Endothelial cell of umbilical vein (primary cell): ENCODE results near the gene LMX1A. TPM values are rescaled to one million over a fixed set of nuclear protein-coding genes. Genes with fewer than 3 reads are reported as not detected.

Source experiments
- BruUV-seq: library from RNA; stranded (reverse); fragments of 400-500 nt; replicated peaks from 2 replicates; lab custom pipeline; 2021; lab: Mats Ljungman, UMichigan
- CTCF ChIA-PET: fragments of 300-600, 350-600 bp; sonication (Branson Sonifier 250); formaldehyde crosslinking; loops from one replicate; lab custom pipeline; 2021; ENCODE audit warnings: antibody characterized with exemption, inconsistent platforms; lab: Charles Lee
- POLR2A ChIA-PET: fragments of 300-600, 350-600 bp; sonication (Branson Sonifier 250); formaldehyde crosslinking; loops from one replicate; lab custom pipeline; 2021; ENCODE audit warnings: antibody characterized with exemption, inconsistent platforms; lab: Charles Lee
- DNase-seq: peaks from one replicate; pipeline ENCODE4 v3.0.0-alpha.2; 2011; ENCODE audit warnings: low read depth, low spot score
- FAIRE-seq: peaks from 2 replicates; lab custom pipeline; 2011; peaks lifted over from hg19 to GRCh38; lab: Jason Lieb, UNC
- H2AFZ ChIP-seq: 2 replicates; pipeline ENCODE4 v1.6.0; 2012; ENCODE audit warnings: low read depth, low read length, control low read depth, inconsistent platforms
- H3K27ac ChIP-seq: 2 replicates; pipeline ENCODE4 v1.5.1; 2011; ENCODE audit warnings: low read depth, mild to moderate bottlenecking, control low read depth, low read length, moderate library complexity; ENCODE audit not compliant: insufficient read depth
- H3K27me3 ChIP-seq, 2 experiments: 2 replicates each; pipeline versions ENCODE4 v1.6.0 to v1.6.1; 2011; ENCODE audit warnings: low read length in 2 of 2, mixed read lengths in 1 of 2; ENCODE audit not compliant: control insufficient read depth in 2 of 2, insufficient read depth in 2 of 2
- H3K36me3 ChIP-seq, 2 experiments: 2 replicates in 1 of 2; 3 replicates in 1 of 2; pipeline ENCODE4 v1.5.1; 2011; ENCODE audit warnings: low read length in 2 of 2, mild to moderate bottlenecking in 1 of 2, moderate library complexity in 1 of 2; ENCODE audit not compliant: control insufficient read depth in 2 of 2, insufficient read depth in 2 of 2; ENCODE audit errors: extremely low read depth in 1 of 2
- H3K4me1 ChIP-seq: 3 replicates; pipeline ENCODE4 v1.5.1; 2011; ENCODE audit warnings: mild to moderate bottlenecking, low read length; ENCODE audit not compliant: control insufficient read depth, insufficient read depth; ENCODE audit errors: extremely low read depth
- H3K4me2 ChIP-seq: 2 replicates; pipeline ENCODE4 v1.6.1; 2011; ENCODE audit warnings: low read length, control low read depth, mixed read lengths; ENCODE audit not compliant: insufficient read depth
- H3K4me3 ChIP-seq, 3 experiments: fragments of 200-600 bp in 1 of 3; sonication (generic), shearing (Covaris generic) in 1 of 3; replicated peaks in 1 of 3; 2 replicates each; pipeline ENCODE4 v1.5.1; 2011 to 2016; ENCODE audit warnings: control low read depth in 3 of 3, low read length in 3 of 3, mild to moderate bottlenecking in 2 of 3, inconsistent platforms in 1 of 3, low read depth in 1 of 3, moderate library complexity in 1 of 3; ENCODE audit not compliant: insufficient read depth in 1 of 3
- H3K79me2 ChIP-seq: 2 replicates; pipeline ENCODE4 v1.6.0; 2012; ENCODE audit warnings: low read length, inconsistent platforms; ENCODE audit not compliant: control insufficient read depth, insufficient read depth
- H3K9ac ChIP-seq: replicated peaks from 2 replicates; pipeline ENCODE3; 2011; ENCODE audit warnings: low read length, control low read depth; ENCODE audit not compliant: insufficient read depth; ENCODE audit errors: extremely low read depth
- H3K9me1 ChIP-seq: replicated peaks from 3 replicates; pipeline ENCODE4 v1.6.0; 2011; ENCODE audit warnings: mild to moderate bottlenecking, low read length; ENCODE audit not compliant: control insufficient read depth, insufficient read depth; ENCODE audit errors: extremely low read depth
- H3K9me3 ChIP-seq: replicated peaks from 2 replicates; pipeline ENCODE4 v1.5.1; 2012; ENCODE audit warnings: low read length, inconsistent platforms; ENCODE audit not compliant: control insufficient read depth, insufficient read depth
- H4K20me1 ChIP-seq: replicated peaks from 2 replicates; pipeline ENCODE3; 2011; ENCODE audit warnings: mild to moderate bottlenecking, low read length; ENCODE audit not compliant: control insufficient read depth, insufficient read depth; ENCODE audit errors: extremely low read depth
- EZH2 ChIP-seq: IDR thresholded peaks from 2 replicates; pipeline ENCODE4 v1.6.1; 2012; ENCODE audit warnings: borderline replicate concordance, low read depth, mild to moderate bottlenecking, moderate library complexity, low read length, inconsistent platforms; ENCODE audit not compliant: severe bottlenecking
- FOS ChIP-seq: IDR thresholded peaks from 2 replicates; pipeline ENCODE4 v1.6.1; 2011; ENCODE audit warnings: mild to moderate bottlenecking, low read length, moderate library complexity, borderline replicate concordance; ENCODE audit not compliant: insufficient read depth
- GATA2 ChIP-seq: IDR thresholded peaks from 2 replicates; pipeline ENCODE4 v1.7.0; 2011; ENCODE audit warnings: low read depth, mild to moderate bottlenecking, moderate library complexity, mixed read lengths, low read length; ENCODE audit not compliant: insufficient read length, insufficient read depth
- MAX ChIP-seq: IDR thresholded peaks from 2 replicates; pipeline ENCODE4 v1.6.1; 2011; ENCODE audit not compliant: insufficient read depth, insufficient read length
- MYC ChIP-seq: IDR thresholded peaks from one replicate; pipeline ENCODE4 v1.6.1; 2011; ENCODE audit warnings: mild to moderate bottlenecking, low read depth, low read length
- dilution Hi-C: fragments of 300-500 bp; cut with MboI; formaldehyde crosslinking; loops from one replicate; pipeline ENCODE4 v1.15.0; 2019; ENCODE audit warnings: low sequenced_read_pairs; ENCODE audit not compliant: extremely low pct_ligation_motif_present
- intact Hi-C: fragments of 100-400 bp; cut with micrococcal nuclease; formaldehyde crosslinking; loops from one replicate; pipeline ENCODE4 v1.10.0; 2022
- polyA plus RNA-seq, 4 experiments: library from polyadenylated mRNA; depleted of rRNA in 3 of 4; stranded (reverse) in 3 of 4; unstranded in 1 of 4; fragments of >200 nt; gene quantifications; 2 replicates each; pipeline versions ENCODE4 v1.2.1 to v1.2.3, GENCODE V29; 2011 to 2012; ENCODE audit warnings: missing spikeins in 1 of 4
- total RNA-seq: library from RNA; stranded (reverse); gene quantifications from 2 replicates; pipeline ENCODE4 v1.2.3, GENCODE V29; 2021

The LMX1A gene
- total and polyA plus RNA-seq, 2 donors (not counting 3 experiments of a cell fraction or from before 2014, with no cell fraction given) = not detected

- BruUV-seq = no TSS peak
- dilution Hi-C loops (no loop called here), intact Hi-C loops (no loop called here)
- no peaks in the 10 kb centered on the region for H3K9me1 ChIP-seq
- no peak overlapping the region for H3K4me3 ChIP-seq
- ChIA-PET CTCF (interaction anchor here (0.8 to 1.7 kb wide), 4 partner anchors 10 to 39 kb away, joined by 3 to 9 read pairs (median 3); no protein-coding TSS in a partner anchor), POLR2A (no interaction called here)
- H3K4me1 ChIP-seq = no peaks in the 10 kb centered on the region
- no peaks in the 10 kb centered on the region for H3K36me3 ChIP-seq
- H3K4me2 ChIP-seq = peak overlapping the region; percentile 39
- H3K27me3 ChIP-seq = peaks cover 84 to 96% of the 10 kb centered on the region in 2 experiments
- no peaks in the 10 kb centered on the region for H4K20me1 ChIP-seq
- DNase-seq (no peak), FAIRE-seq (peak; percentile 62)
- no peak overlapping the region for H3K27ac ChIP-seq
- no peak overlapping the region for H2AFZ ChIP-seq
- no peaks in the 10 kb centered on the region for H3K79me2 ChIP-seq
- H3K9me3 ChIP-seq = no peaks in the 10 kb centered on the region
- H3K9ac ChIP-seq = no peak overlapping the region
- TF ChIP-seq FOS (peak; percentile 39), EZH2 (peak; percentile 83), MYC (no peak)
Observed at GRCh38 chr1:165353731-165354671, 2.5 kb downstream of the LMX1A start.

GRCh38 chr1:165352442-165353293 is 3.8 kb downstream of the LMX1A start:
- H3K36me3 ChIP-seq = no peaks in the 10 kb centered on the region
- H3K79me2 ChIP-seq = no peaks in the 10 kb centered on the region
- H2AFZ ChIP-seq = no peak overlapping the region
- no TSS peak for BruUV-seq
- no peaks in the 10 kb centered on the region for H4K20me1 ChIP-seq
- no peak overlapping the region for H3K4me2 ChIP-seq
- H3K27ac ChIP-seq = no peak overlapping the region
- intact Hi-C loops (no loop called here), dilution Hi-C loops (no loop called here)
- no peaks in the 10 kb centered on the region for H3K9me1 ChIP-seq
- TF ChIP-seq MYC (no peak), FOS (no peak), EZH2 (peak; percentile 61), MAX (no peak), GATA2 (no peak)
- H3K9me3 ChIP-seq = no peaks in the 10 kb centered on the region
- peaks cover 83 to 98% of the 10 kb centered on the region in 2 experiments for H3K27me3 ChIP-seq
- H3K4me3 ChIP-seq = no peak overlapping the region
- no peaks in the 10 kb centered on the region for H3K4me1 ChIP-seq
- H3K9ac ChIP-seq = no peak overlapping the region
- DNase-seq (no peak), FAIRE-seq (no peak)
- POLR2A ChIA-PET = no interaction called here
- CTCF ChIA-PET = interaction anchor here (6.9 kb wide), 1 partner anchor 15 kb away, joined by 51 read pairs; no protein-coding TSS in a partner anchor
